Measurements from ENCODE around the gene PLIN1. TPM values are rescaled to one million over a fixed set of nuclear protein-coding genes. Genes with fewer than 3 reads are reported as not detected.

PLIN1 gene
- total and polyA plus RNA-seq, 10 of the 15 experiments (the other 5 are each of a cell fraction or from before 2014, with no cell fraction given) = 0.05 to 0.13 (median 0.09) TPM; not detected in 6

GRCh38 chr15:89725064-89725463 is 45.9 kb upstream of the PLIN1 start:
- no peaks in the 10 kb centered on the region; the same call in 1 of the 3 replicates for H3K9me3 ChIP-seq (replicated peaks; ENCODE audit: control insufficient read depth, insufficient read depth, low read length)
- DNase-seq (ENCODE audit: low read depth, low spot score) (no peak), FAIRE-seq (no peak), ATAC-seq (no peak)
- no peaks in the 10 kb centered on the region for H4K20me1 ChIP-seq (ENCODE audit: control insufficient read depth, insufficient read depth)
- no peaks in the 10 kb centered on the region for H3K79me2 ChIP-seq (ENCODE audit: control insufficient read depth, insufficient read depth, low read length)
- no peak for TF ChIP-seq CBX3 (IDR thresholded peaks at IDR 0.05; ENCODE audit: borderline replicate concordance, low read depth)
- no peak for TF ChIP-seq CBFB (IDR thresholded peaks at IDR 0.05; ENCODE audit: low read depth)
- no peak for TF ChIP-seq USF2 (IDR thresholded peaks at IDR 0.05; ENCODE audit: borderline replicate concordance, low read depth, low read length)
- TF ChIP-seq SUZ12 (IDR thresholded peaks at IDR 0.05; ENCODE audit: unreplicated experiment) = no peak
- no peak for TF ChIP-seq IKZF2 (IDR thresholded peaks at IDR 0.05)
- no peak for TF ChIP-seq NRF1 (conservative IDR thresholded peaks at IDR 0.05; ENCODE audit: low read depth, low read length)
- TF ChIP-seq RELA (IDR thresholded peaks at IDR 0.05; ENCODE audit: borderline replicate concordance, partially characterized antibody) = no peak
- TF ChIP-seq FOS (IDR thresholded peaks at IDR 0.05; ENCODE audit: borderline replicate concordance, extremely low read depth, insufficient read length) = no peak
- TF ChIP-seq IRF5 (IDR thresholded peaks at IDR 0.05; ENCODE audit: borderline replicate concordance) = no peak
- TF ChIP-seq MEF2A (IDR thresholded peaks at IDR 0.05; ENCODE audit: insufficient read depth, low read depth, low read length) = no peak
- no peak for TF ChIP-seq RELB (IDR thresholded peaks at IDR 0.05; ENCODE audit: low read depth)
- no peak overlapping the region for H3K9ac ChIP-seq (ENCODE audit: control insufficient read depth, insufficient read depth, low read length)
- intact Hi-C loops (cut with micrococcal nuclease; ENCODE audit: unreplicated experiment) (no loop called here), in situ Hi-C loops (cut with MboI) (no loop called here)
- ChIA-PET SMC1A (ENCODE audit: uncharacterized antibody, unreplicated experiment) (no interaction called here), POLR2A (no interaction called here), RAD21 (ENCODE audit: unreplicated experiment) (no interaction called here), CTCF (interaction anchor here (0.8 to 1.3 kb wide), 2 partner anchors 14 to 15 kb away, joined by 3 to 6 read pairs; no protein-coding TSS in a partner anchor)
- no TSS peak for BruUV-seq (replicated peaks)
- WGBS (ENCODE audit: insufficient coverage, insufficient replicate concordance, low lambda C conversion rate, missing lambda C conversion rate) = 38% methylated on average over 1 of the region's 1 CpG
- no peaks in the 10 kb centered on the region for H3K4me1 ChIP-seq (ENCODE audit: control insufficient read depth, insufficient read depth, low read length)
- no peaks in the 10 kb centered on the region for H3K36me3 ChIP-seq (ENCODE audit: control insufficient read depth in 2 of 2, insufficient read depth in 2 of 2, low read length in 1 of 2)
- H3K4me3 ChIP-seq = no peak overlapping the region
- no peak overlapping the region for H3K27ac ChIP-seq (ENCODE audit: control insufficient read depth, insufficient read depth)
- H3K27me3 ChIP-seq (replicated peaks in 1 of 2; ENCODE audit: control insufficient read depth in 2 of 2, insufficient read depth in 2 of 2, low read length in 1 of 2) = no peaks in the 10 kb centered on the region; a peak in 1 of 4 replicates
- no peak overlapping the region for H3K4me2 ChIP-seq (ENCODE audit: control insufficient read depth, insufficient read depth)
- H2AFZ ChIP-seq (ENCODE audit: control insufficient read depth, low read depth, low read length) = no peak overlapping the region
